Body of pancreas (tissue), 4 donors: Measurements from ENCODE around the gene ABLIM3. TPM values are rescaled to one million over a fixed set of nuclear protein-coding genes. Genes with fewer than 3 reads are reported as not detected.

ENCODE experiments used
- ATAC-seq: fragments of 150-250 bp; one replicate; pipeline ENCODE4 v1.9.1; 2016
- DNase-seq, 4 donors: peaks; one replicate each; pipeline ENCODE4 v3.0.0-alpha.2; 2019
- H3K27ac ChIP-seq, 4 donors: fragments of 200-600 bp; sonication (generic); 1 replicate in 3 of 4; 2 replicates in 1 of 4; pipeline versions ENCODE4 v1.5.1 to v1.6.1; 2016 to 2019; ENCODE audit warnings: mild to moderate bottlenecking in 1 of 4, mixed read lengths in 1 of 4, moderate library complexity in 1 of 4
- H3K27me3 ChIP-seq, 2 donors: fragments of 200-600 bp; sonication (generic); one replicate each; pipeline ENCODE4 v1.6.0; 2016; ENCODE audit warnings: mild to moderate bottlenecking in 1 of 2
- H3K36me3 ChIP-seq, 2 donors: fragments of 200-600 bp; sonication (generic); replicated peaks in 1 of 2; 2 replicates each; pipeline ENCODE4 v1.5.1; 2016; ENCODE audit warnings: low read depth in 2 of 2; ENCODE audit not compliant: insufficient read depth in 1 of 2
- H3K4me1 ChIP-seq: fragments of 200-600 bp; sonication (generic); one replicate; pipeline ENCODE4 v1.6.0; 2016
- H3K4me3 ChIP-seq, 2 donors: fragments of 200-600 bp; sonication (generic); 1 replicate in 1 of 2; 2 replicates in 1 of 2; pipeline ENCODE4 v1.5.1; 2016 to 2019
- H3K9me3 ChIP-seq, 3 donors: fragments of 200-600 bp; sonication (generic); 1 replicate in 2 of 3; 2 replicates in 1 of 3; pipeline ENCODE4 v1.5.1; 2016
- CTCF ChIP-seq, 7 experiments: fragments of 450-650 bp in 4 of 7; fragments of 200-600 bp in 3 of 7; sonication (generic) in 3 of 7; IDR thresholded peaks; one replicate each; pipeline ENCODE4 v1.5.1; 2016 to 2019; ENCODE audit warnings: antibody characterized with exemption in 7 of 7
- POLR2A ChIP-seq, 3 donors: fragments of 450-650 bp; IDR thresholded peaks; one replicate each; pipeline ENCODE4 v1.6.1; 2016; ENCODE audit warnings: antibody characterized with exemption in 3 of 3, mild to moderate bottlenecking in 2 of 3
- whole genome bisulfite sequencing, 2 donors: methylation state at CpG; one replicate each; pipeline ENCODE4 v1.1.5; 2017; 5-methylcytosine and 5-hydroxymethylcytosine counted together
- intact Hi-C: fragments of 100-400 bp; cut with DNase I; formaldehyde crosslinking; loops from one replicate; pipeline ENCODE4 v1.15.1; 2023
- total RNA-seq, 2 donors: library from RNA; depleted of rRNA; stranded (reverse); fragments of >200 nt; gene quantifications; one replicate each; pipeline ENCODE4 v1.1.0, GENCODE V29; 2016

The ABLIM3 gene
- total RNA-seq, 2 donors from 2014 or later, result 3.9 to 11.2 TPM

GRCh38 chr5:149150457-149150856, 9.2 kb downstream of the ABLIM3 start:
- Histone ChIP-seq H3K36me3 (no peaks in the 10 kb centered on the region), H3K27me3 (no peaks in the 10 kb centered on the region), H3K4me1 (peaks cover 17% of the 10 kb centered on the region), H3K9me3 (no peaks in the 10 kb centered on the region), H3K4me3 (no peak overlapping the region), H3K27ac (no peak overlapping the region)
- no peak for ATAC-seq
- intact Hi-C loops, result no loop called here
- 20 to 26% methylated on average over 5 of the region's 5 CpGs for WGBS, 2 donors
- TF ChIP-seq CTCF (IDR thresholded peaks at IDR 0.05) (no peak), POLR2A (IDR thresholded peaks at IDR 0.05) (no peak)
- no peak for DNase-seq

- ATAC-seq, result no peak
- no peaks in the 10 kb centered on the region for H3K27me3 ChIP-seq
- H3K36me3 ChIP-seq, result no peaks in the 10 kb centered on the region
- TF ChIP-seq CTCF (IDR thresholded peaks at IDR 0.05) (peak in 1 of 7 experiments; percentile 25), POLR2A (IDR thresholded peaks at IDR 0.05) (no peak)
- H3K4me3 ChIP-seq, result no peak overlapping the region
- intact Hi-C loops, result no loop called here
- H3K27ac ChIP-seq, result peak overlapping the region in 2 of 4 donors; percentile 2 to 46
- DNase-seq, result no peak
- H3K9me3 ChIP-seq, result no peaks in the 10 kb centered on the region
- 63 to 67% methylated on average over 3 of the region's 3 CpGs for WGBS, 2 donors
- H3K4me1 ChIP-seq, result peaks cover 17% of the 10 kb centered on the region
These were observed 10.4 kb downstream of the ABLIM3 start for GRCh38 chr5:149151717-149152116.

- Histone ChIP-seq H3K4me3 (no peak overlapping the region), H3K27me3 (no peaks in the 10 kb centered on the region), H3K4me1 (peaks cover 17% of the 10 kb centered on the region), H3K27ac (peak overlapping the region in 2 of 4 donors; percentile 27 to 46), H3K36me3 (no peaks in the 10 kb centered on the region), H3K9me3 (no peaks in the 10 kb centered on the region)
- peak in 1 of 4 donors; percentile 43 for DNase-seq
- 68 to 83% methylated on average over 2 of the region's 2 CpGs for WGBS, 2 donors
- TF ChIP-seq CTCF (IDR thresholded peaks at IDR 0.05) (no peak), POLR2A (IDR thresholded peaks at IDR 0.05) (no peak)
- intact Hi-C loops, result no loop called here
- ATAC-seq, result peak; percentile 83
These were observed 11.0 kb downstream of the ABLIM3 start for GRCh38 chr5:149152317-149152746.

- TF ChIP-seq CTCF (IDR thresholded peaks at IDR 0.05) (no peak), POLR2A (IDR thresholded peaks at IDR 0.05) (no peak)
- H3K27ac ChIP-seq, result no peak overlapping the region
- H3K4me1 ChIP-seq, result peaks cover 17% of the 10 kb centered on the region
These were observed 12.0 kb downstream of the ABLIM3 start for GRCh38 chr5:149153193-149153750.

More at GRCh38 chr5:149153193-149153750, 12.0 kb downstream of the ABLIM3 start:
- H3K9me3 ChIP-seq, result no peaks in the 10 kb centered on the region
- ATAC-seq (no peak), DNase-seq (no peak)
- 93 to 96% methylated on average over 4 of the region's 4 CpGs for WGBS, 2 donors
- intact Hi-C loops, result no loop called here
- H3K4me3 ChIP-seq, result no peak overlapping the region
- H3K36me3 ChIP-seq, result no peaks in the 10 kb centered on the region
- H3K27me3 ChIP-seq, result no peaks in the 10 kb centered on the region
